Caco-2 (cell line): Measurements from ENCODE around the gene CACNA2D2. TPM values are rescaled to one million over a fixed set of nuclear protein-coding genes. Genes with fewer than 3 reads are reported as not detected.

ENCODE experiments used
- BruUV-seq: library from RNA; stranded (reverse); fragments of 400-500 nt; replicated peaks from 2 replicates; lab custom pipeline; 2021; lab: Mats Ljungman, UMichigan
- CTCF ChIA-PET: fragments of 300-600 bp; sonication (Branson Sonifier 250); formaldehyde crosslinking; loops from one replicate; lab custom pipeline; 2022; ENCODE audit warnings: antibody characterized with exemption; lab: Charles Lee
- POLR2A ChIA-PET: fragments of 300-600 bp; sonication (Branson Sonifier 250); formaldehyde crosslinking; loops from one replicate; lab custom pipeline; 2022; ENCODE audit warnings: antibody characterized with exemption; lab: Charles Lee
- DNase-seq, 2 experiments: peaks; one replicate each; pipeline versions ENCODE4 v3.0.0 to v3.0.0-alpha.2; 2020 to 2022
- H3K27me3 ChIP-seq: replicated peaks from 2 replicates; pipeline ENCODE4 v1.6.0; 2011; ENCODE audit warnings: low read length; ENCODE audit not compliant: control insufficient read depth, insufficient read depth
- H3K36me3 ChIP-seq: 2 replicates; pipeline ENCODE4 v1.5.1; 2011; ENCODE audit warnings: low read length; ENCODE audit not compliant: control insufficient read depth, insufficient read depth
- H3K4me1 ChIP-seq: fragments of 250-450 bp; sonication (Bioruptor Pico); 2 replicates; pipeline ENCODE4 v1.5.1; 2020; ENCODE audit warnings: mild to moderate bottlenecking
- H3K4me3 ChIP-seq: 2 replicates; pipeline ENCODE4 v1.5.1; 2011; ENCODE audit warnings: low read depth, mild to moderate bottlenecking, control low read depth, low read length
- H3K9me3 ChIP-seq: fragments of 250-450 bp; sonication (Bioruptor Pico); 2 replicates; pipeline ENCODE4 v1.5.1; 2020; ENCODE audit warnings: mild to moderate bottlenecking, moderate library complexity
- H3K27ac Mint-ChIP-seq: one replicate; pipeline ENCODE4 v1.8.0; 2022; ENCODE audit warnings: mixed read lengths; ENCODE audit not compliant: unreplicated experiment
- H3K27me3 Mint-ChIP-seq: one replicate; pipeline ENCODE4 v1.8.0; 2022; ENCODE audit warnings: mixed read lengths; ENCODE audit not compliant: insufficient read depth, unreplicated experiment
- H3K36me3 Mint-ChIP-seq: one replicate; pipeline ENCODE4 v1.8.0; 2022; ENCODE audit warnings: mild to moderate bottlenecking, mixed read lengths; ENCODE audit not compliant: insufficient read depth, unreplicated experiment
- H3K4me1 Mint-ChIP-seq: one replicate; pipeline ENCODE4 v1.8.0; 2022; ENCODE audit warnings: low read depth, mixed read lengths; ENCODE audit not compliant: unreplicated experiment
- H3K4me3 Mint-ChIP-seq: one replicate; pipeline ENCODE4 v1.8.0; 2022; ENCODE audit warnings: mild to moderate bottlenecking, moderate library complexity, mixed read lengths; ENCODE audit not compliant: unreplicated experiment
- H3K9me3 Mint-ChIP-seq: one replicate; pipeline ENCODE4 v1.8.0; 2022; ENCODE audit warnings: mixed read lengths; ENCODE audit not compliant: unreplicated experiment
- CTCF ChIP-seq, 2 experiments: fragments of 200-600 bp in 1 of 2; IDR thresholded peaks; 1 replicate in 1 of 2; 2 replicates in 1 of 2; pipeline versions ENCODE4 v1.5.1 to v1.8.0; 2011 to 2022; ENCODE audit warnings: antibody characterized with exemption in 1 of 2, control low read depth in 1 of 2, inconsistent platforms in 1 of 2, low read depth in 1 of 2, low read length in 1 of 2, mild to moderate bottlenecking in 1 of 2, moderate library complexity in 1 of 2; ENCODE audit not compliant: insufficient read depth in 1 of 2, severe bottlenecking in 1 of 2, unreplicated experiment in 1 of 2
- intact Hi-C: fragments of 100-400 bp; cut with micrococcal nuclease; formaldehyde crosslinking; loops from one replicate; pipeline ENCODE4 v1.10.0; 2022; ENCODE audit not compliant: unreplicated experiment
- total RNA-seq: library from RNA; stranded (reverse); gene quantifications from 2 replicates; pipeline ENCODE4 v1.2.3, GENCODE V29; 2022

CACNA2D2 gene
- total RNA-seq, 1 experiment from 2014 or later = 0.25 TPM

GRCh38 chr3:50320853-50321335 is 182.5 kb downstream of the CACNA2D2 start:
- H3K36me3 ChIP-seq = peaks cover 4% of the 10 kb centered on the region
- peak overlapping the region; percentile 96 for H3K27ac Mint-ChIP-seq
- H3K4me3 ChIP-seq = peak overlapping the region; percentile 58
- POLR2A ChIA-PET = interaction anchor here (0.6 to 1.4 kb wide), 4 partner anchors 16 to 380 kb away, joined by 7 to 12 read pairs (median 8); partner anchors contain the start of genes HYAL3 and NAA80
- H3K4me1 ChIP-seq = peaks cover 34% of the 10 kb centered on the region
- H3K36me3 Mint-ChIP-seq = peaks cover 41% of the 10 kb centered on the region
- no TSS peak for BruUV-seq
- CTCF ChIA-PET = interaction anchor here (0.5 to 1.4 kb wide), 11 partner anchors 10 to 1721 kb away, joined by 3 to 27 read pairs (median 6); partner anchors contain the start of genes CYB561D2, GNAI2, HYAL3 and NAA80
- no peaks in the 10 kb centered on the region for H3K9me3 Mint-ChIP-seq
- no peak for TF ChIP-seq CTCF (IDR thresholded peaks at IDR 0.05; ENCODE audit: insufficient read depth in 1 of 2, low read depth in 1 of 2, low read length in 1 of 2, severe bottlenecking in 1 of 2, unreplicated experiment in 1 of 2)
- H3K4me1 Mint-ChIP-seq = peaks cover 10% of the 10 kb centered on the region
- H3K4me3 Mint-ChIP-seq = peak overlapping the region; percentile 81
- H3K27me3 ChIP-seq = no peaks in the 10 kb centered on the region
- H3K27me3 Mint-ChIP-seq = no peaks in the 10 kb centered on the region
- DNase-seq = peak; percentile 81 to 89
- intact Hi-C loops = loop anchor here (1.0 kb wide), 1 partner anchor 22 kb away; the partner anchor contains the start of genes HYAL3 and NAA80
- H3K9me3 ChIP-seq = no peaks in the 10 kb centered on the region

GRCh38 chr3:50319894-50320625 is 183.4 kb downstream of the CACNA2D2 start:
- Histone ChIP-seq H3K4me3 (peak overlapping the region; percentile 58), H3K36me3 (peaks cover 4% of the 10 kb centered on the region), H3K9me3 (no peaks in the 10 kb centered on the region), H3K27me3 (no peaks in the 10 kb centered on the region), H3K4me1 (peaks cover 34% of the 10 kb centered on the region)
- DNase-seq = no peak
- Mint-ChIP-seq H3K4me1 (peaks cover 15% of the 10 kb centered on the region), H3K36me3 (peaks cover 41% of the 10 kb centered on the region), H3K27ac (no peak overlapping the region), H3K9me3 (no peaks in the 10 kb centered on the region), H3K4me3 (peak overlapping the region; percentile 81), H3K27me3 (no peaks in the 10 kb centered on the region)
- no TSS peak for BruUV-seq
- ChIA-PET POLR2A (interaction anchor here (1.1 kb wide), 1 partner anchor 20 kb away, joined by 8 read pairs; the partner anchor contains the start of genes HYAL3 and NAA80), CTCF (interaction anchor here (0.5 to 1.4 kb wide), 2 partner anchors 8 to 17 kb away, joined by 3 read pairs; no protein-coding TSS in a partner anchor)
- no peak for TF ChIP-seq CTCF (IDR thresholded peaks at IDR 0.05; ENCODE audit: insufficient read depth in 1 of 2, low read depth in 1 of 2, low read length in 1 of 2, severe bottlenecking in 1 of 2, unreplicated experiment in 1 of 2)
- intact Hi-C loops = no loop called here

- intact Hi-C loops = no loop called here
- H3K9me3 Mint-ChIP-seq = no peaks in the 10 kb centered on the region
- H3K27me3 Mint-ChIP-seq = no peaks in the 10 kb centered on the region
- ChIA-PET CTCF (interaction anchor here (1.4 kb wide), 1 partner anchor 18 kb away, joined by 3 read pairs; no protein-coding TSS in a partner anchor), POLR2A (no interaction called here)
- DNase-seq = no peak
- Histone ChIP-seq H3K9me3 (no peaks in the 10 kb centered on the region), H3K4me3 (no peak overlapping the region), H3K36me3 (peaks cover 4% of the 10 kb centered on the region), H3K4me1 (peaks cover 31% of the 10 kb centered on the region), H3K27me3 (no peaks in the 10 kb centered on the region)
- H3K4me1 Mint-ChIP-seq = peaks cover 17% of the 10 kb centered on the region
- H3K27ac Mint-ChIP-seq = no peak overlapping the region
- BruUV-seq = no TSS peak
- peak overlapping the region; percentile 62 for H3K4me3 Mint-ChIP-seq
- H3K36me3 Mint-ChIP-seq = peaks cover 44% of the 10 kb centered on the region
- no peak for TF ChIP-seq CTCF (IDR thresholded peaks at IDR 0.05; ENCODE audit: insufficient read depth in 1 of 2, low read depth in 1 of 2, low read length in 1 of 2, severe bottlenecking in 1 of 2, unreplicated experiment in 1 of 2)
Observed at GRCh38 chr3:50319181-50319893, 184.1 kb downstream of the CACNA2D2 start.
